AG09319 (cell line): ENCODE measurements around the gene UMOD.
"Not testable (repeated sequence)": the region's sequence is repeated elsewhere in the genome, so short reads cannot be mapped to it uniquely, and the experiment has no call there.

ENCODE experiments used
- DNase-seq: peaks from one replicate; pipeline ENCODE4 v3.0.0-alpha.2; 2010; ENCODE audit warnings: low read depth; ENCODE audit errors: extremely low read depth
- CTCF ChIP-seq: IDR thresholded peaks from 2 replicates; pipeline ENCODE4 v1.5.1; 2011; ENCODE audit warnings: low read depth, mild to moderate bottlenecking, inconsistent platforms, low read length, moderate library complexity

Gene UMOD

GRCh38 chr16:20315764-20316163, 36.8 kb downstream of the UMOD start:
- TF ChIP-seq CTCF: no peak
- no peak for DNase-seq

GRCh38 chr16:20314575-20314974, 37.9 kb downstream of the UMOD start:
- no peak for DNase-seq
- no peak for TF ChIP-seq CTCF

GRCh38 chr16:20313741-20314140, 38.8 kb downstream of the UMOD start:
- DNase-seq: no peak
- no peak for TF ChIP-seq CTCF

- not testable (repeated sequence) for DNase-seq
Measured at GRCh38 chr16:20312536-20313095, 39.9 kb downstream of the UMOD start.

- TF ChIP-seq CTCF: no peak
- DNase-seq: no peak
Measured at GRCh38 chr16:20311548-20311947, 41.0 kb downstream of the UMOD start.

GRCh38 chr16:20310421-20311395, 41.8 kb downstream of the UMOD start:
- DNase-seq: no peak
- TF ChIP-seq CTCF: no peak

- TF ChIP-seq CTCF: no peak
- DNase-seq: no peak
Measured at GRCh38 chr16:20309786-20310185, 42.7 kb downstream of the UMOD start.
